PFSK-1 (cell line): ENCODE data around the gene BOC.

Experiments used
- POLR2AphosphoS5 ChIP-seq: IDR thresholded peaks from 2 replicates; pipeline ENCODE4 v1.6.1; 2012; ENCODE audit warnings: low read depth, mild to moderate bottlenecking, control low read depth, low read length, moderate library complexity
- REST ChIP-seq, 2 experiments: IDR thresholded peaks; 2 replicates each; pipeline versions ENCODE4 v1.6.1 to v1.8.0; 2011 to 2012; ENCODE audit warnings: low read depth in 2 of 2, low read length in 2 of 2, control low read depth in 1 of 2, inconsistent platforms in 1 of 2, mild to moderate bottlenecking in 1 of 2, moderate library complexity in 1 of 2; ENCODE audit not compliant: insufficient read depth in 1 of 2
- TAF1 ChIP-seq: IDR thresholded peaks from 2 replicates; pipeline ENCODE4 v1.6.1; 2012; ENCODE audit warnings: low read length, control low read depth, borderline replicate concordance; ENCODE audit not compliant: insufficient read depth

GRCh38 chr3:113165841-113166240 is 45.5 kb upstream of the BOC start:
- TF ChIP-seq POLR2AphosphoS5 (no peak), TAF1 (no peak), REST (IDR thresholded peaks at IDR 0.05; ENCODE audit: insufficient read depth in 1 of 2, low read depth in 2 of 2, low read length in 2 of 2) (no peak)
